ENCODE measurements around the gene PRUNE2. TPM values are rescaled to one million over a fixed set of nuclear protein-coding genes. Genes with fewer than 3 reads are reported as not detected.

PRUNE2 gene
- total RNA-seq, 1 donor from 2014 or later, result 7.8 TPM

- Histone ChIP-seq H3K9ac (ENCODE audit: low read depth in 1 of 3, low read length in 3 of 3) (no peak overlapping the region), H3K9me3 (ENCODE audit: control insufficient read depth in 3 of 3, low read length in 3 of 3) (no peaks in the 10 kb centered on the region), H3K4me3 (ENCODE audit: low read length in 3 of 3) (no peak overlapping the region), H3K27ac (ENCODE audit: low read depth, low read length) (no peak overlapping the region), H3K36me3 (ENCODE audit: control insufficient read depth in 3 of 3, insufficient read depth in 3 of 3, low read length in 3 of 3) (no peaks in the 10 kb centered on the region), H3K27me3 (ENCODE audit: control insufficient read depth in 3 of 3, insufficient read depth in 3 of 3, low read length in 3 of 3) (peaks cover 0 to 3% (median 0%) of the 10 kb centered on the region in 3 donors), H3K4me1 (ENCODE audit: control insufficient read depth in 3 of 3, insufficient read depth in 3 of 3, low read length in 3 of 3) (no peaks in the 10 kb centered on the region)
Observed at GRCh38 chr9:76808636-76809035, 97.3 kb downstream of the PRUNE2 start.

- Histone ChIP-seq H3K27me3 (ENCODE audit: control insufficient read depth in 3 of 3, insufficient read depth in 3 of 3, low read length in 3 of 3) (peaks cover 0 to 5% (median 0%) of the 10 kb centered on the region in 3 donors), H3K9me3 (ENCODE audit: control insufficient read depth in 3 of 3, low read length in 3 of 3) (no peaks in the 10 kb centered on the region), H3K4me3 (ENCODE audit: low read length in 3 of 3) (no peak overlapping the region), H3K27ac (ENCODE audit: low read depth, low read length) (no peak overlapping the region), H3K9ac (ENCODE audit: low read depth in 1 of 3, low read length in 3 of 3) (no peak overlapping the region), H3K4me1 (ENCODE audit: control insufficient read depth in 3 of 3, insufficient read depth in 3 of 3, low read length in 3 of 3) (no peaks in the 10 kb centered on the region), H3K36me3 (ENCODE audit: control insufficient read depth in 3 of 3, insufficient read depth in 3 of 3, low read length in 3 of 3) (no peaks in the 10 kb centered on the region)
Observed at GRCh38 chr9:76803762-76804161, 102.2 kb downstream of the PRUNE2 start.

GRCh38 chr9:76803083-76803482 lies 102.8 kb downstream of the PRUNE2 start:
- Histone ChIP-seq H3K36me3 (ENCODE audit: control insufficient read depth in 3 of 3, insufficient read depth in 3 of 3, low read length in 3 of 3) (no peaks in the 10 kb centered on the region), H3K9ac (ENCODE audit: low read depth in 1 of 3, low read length in 3 of 3) (no peak overlapping the region), H3K4me3 (ENCODE audit: low read length in 3 of 3) (no peak overlapping the region), H3K4me1 (ENCODE audit: control insufficient read depth in 3 of 3, insufficient read depth in 3 of 3, low read length in 3 of 3) (no peaks in the 10 kb centered on the region), H3K9me3 (ENCODE audit: control insufficient read depth in 3 of 3, low read length in 3 of 3) (no peaks in the 10 kb centered on the region), H3K27me3 (ENCODE audit: control insufficient read depth in 3 of 3, insufficient read depth in 3 of 3, low read length in 3 of 3) (peaks cover 0 to 5% (median 0%) of the 10 kb centered on the region in 3 donors), H3K27ac (ENCODE audit: low read depth, low read length) (no peak overlapping the region)

- no peak overlapping the region for H3K4me3 ChIP-seq (ENCODE audit: low read length in 3 of 3)
- H3K27me3 ChIP-seq (ENCODE audit: control insufficient read depth in 3 of 3, insufficient read depth in 3 of 3, low read length in 3 of 3), result peaks cover 0 to 7% (median 0%) of the 10 kb centered on the region in 3 donors
- no peak overlapping the region for H3K27ac ChIP-seq (ENCODE audit: low read depth, low read length)
- H3K9me3 ChIP-seq (ENCODE audit: control insufficient read depth in 3 of 3, low read length in 3 of 3), result no peaks in the 10 kb centered on the region
- no peaks in the 10 kb centered on the region for H3K4me1 ChIP-seq (ENCODE audit: control insufficient read depth in 3 of 3, insufficient read depth in 3 of 3, low read length in 3 of 3)
- no peak overlapping the region for H3K9ac ChIP-seq (ENCODE audit: low read depth in 1 of 3, low read length in 3 of 3)
- H3K36me3 ChIP-seq (ENCODE audit: control insufficient read depth in 3 of 3, insufficient read depth in 3 of 3, low read length in 3 of 3), result no peaks in the 10 kb centered on the region
Observed at GRCh38 chr9:76800901-76801300, 105.0 kb downstream of the PRUNE2 start.

- Histone ChIP-seq H3K4me3 (ENCODE audit: low read length in 3 of 3) (no peak overlapping the region), H3K27ac (ENCODE audit: low read depth, low read length) (no peak overlapping the region), H3K9ac (ENCODE audit: low read depth in 1 of 3, low read length in 3 of 3) (no peak overlapping the region), H3K9me3 (ENCODE audit: control insufficient read depth in 3 of 3, low read length in 3 of 3) (no peaks in the 10 kb centered on the region), H3K4me1 (ENCODE audit: control insufficient read depth in 3 of 3, insufficient read depth in 3 of 3, low read length in 3 of 3) (no peaks in the 10 kb centered on the region), H3K36me3 (ENCODE audit: control insufficient read depth in 3 of 3, insufficient read depth in 3 of 3, low read length in 3 of 3) (no peaks in the 10 kb centered on the region), H3K27me3 (ENCODE audit: control insufficient read depth in 3 of 3, insufficient read depth in 3 of 3, low read length in 3 of 3) (peaks cover 0 to 7% (median 0%) of the 10 kb centered on the region in 3 donors)
Observed at GRCh38 chr9:76799473-76799872, 106.4 kb downstream of the PRUNE2 start.

- Histone ChIP-seq H3K27me3 (ENCODE audit: control insufficient read depth in 3 of 3, insufficient read depth in 3 of 3, low read length in 3 of 3) (peaks cover 0 to 3% (median 0%) of the 10 kb centered on the region in 3 donors), H3K4me1 (ENCODE audit: control insufficient read depth in 3 of 3, insufficient read depth in 3 of 3, low read length in 3 of 3) (no peaks in the 10 kb centered on the region), H3K9me3 (ENCODE audit: control insufficient read depth in 3 of 3, low read length in 3 of 3) (no peaks in the 10 kb centered on the region), H3K36me3 (ENCODE audit: control insufficient read depth in 3 of 3, insufficient read depth in 3 of 3, low read length in 3 of 3) (no peaks in the 10 kb centered on the region), H3K27ac (ENCODE audit: low read depth, low read length) (no peak overlapping the region), H3K9ac (ENCODE audit: low read depth in 1 of 3, low read length in 3 of 3) (no peak overlapping the region), H3K4me3 (ENCODE audit: low read length in 3 of 3) (no peak overlapping the region)
Observed at GRCh38 chr9:76798527-76798926, 107.4 kb downstream of the PRUNE2 start.

GRCh38 chr9:76796296-76796695 lies 109.6 kb downstream of the PRUNE2 start:
- Histone ChIP-seq H3K27ac (ENCODE audit: low read depth, low read length) (no peak overlapping the region), H3K9me3 (ENCODE audit: control insufficient read depth in 3 of 3, low read length in 3 of 3) (no peaks in the 10 kb centered on the region), H3K4me3 (ENCODE audit: low read length in 3 of 3) (no peak overlapping the region), H3K27me3 (ENCODE audit: control insufficient read depth in 3 of 3, insufficient read depth in 3 of 3, low read length in 3 of 3) (peaks cover 0 to 2% (median 0%) of the 10 kb centered on the region in 3 donors), H3K4me1 (ENCODE audit: control insufficient read depth in 3 of 3, insufficient read depth in 3 of 3, low read length in 3 of 3) (no peaks in the 10 kb centered on the region), H3K9ac (ENCODE audit: low read depth in 1 of 3, low read length in 3 of 3) (no peak overlapping the region), H3K36me3 (ENCODE audit: control insufficient read depth in 3 of 3, insufficient read depth in 3 of 3, low read length in 3 of 3) (no peaks in the 10 kb centered on the region)

- H3K4me3 ChIP-seq (ENCODE audit: low read length in 3 of 3), result no peak overlapping the region
- no peak overlapping the region for H3K9ac ChIP-seq (ENCODE audit: low read depth in 1 of 3, low read length in 3 of 3)
- H3K27me3 ChIP-seq (ENCODE audit: control insufficient read depth in 3 of 3, insufficient read depth in 3 of 3, low read length in 3 of 3), result peaks cover 0 to 2% (median 0%) of the 10 kb centered on the region in 3 donors
- no peaks in the 10 kb centered on the region for H3K9me3 ChIP-seq (ENCODE audit: control insufficient read depth in 3 of 3, low read length in 3 of 3)
- H3K27ac ChIP-seq (ENCODE audit: low read depth, low read length), result no peak overlapping the region
- H3K4me1 ChIP-seq (ENCODE audit: control insufficient read depth in 3 of 3, insufficient read depth in 3 of 3, low read length in 3 of 3), result no peaks in the 10 kb centered on the region
- no peaks in the 10 kb centered on the region for H3K36me3 ChIP-seq (ENCODE audit: control insufficient read depth in 3 of 3, insufficient read depth in 3 of 3, low read length in 3 of 3)
Observed at GRCh38 chr9:76793784-76794431, 112.0 kb downstream of the PRUNE2 start.

- H3K4me3 ChIP-seq (ENCODE audit: low read length in 3 of 3), result no peak overlapping the region
- H3K9ac ChIP-seq (ENCODE audit: low read depth in 1 of 3, low read length in 3 of 3), result no peak overlapping the region
- no peaks in the 10 kb centered on the region for H3K4me1 ChIP-seq (ENCODE audit: control insufficient read depth in 3 of 3, insufficient read depth in 3 of 3, low read length in 3 of 3)
- H3K9me3 ChIP-seq (ENCODE audit: control insufficient read depth in 3 of 3, low read length in 3 of 3), result no peaks in the 10 kb centered on the region
- H3K27ac ChIP-seq (ENCODE audit: low read depth, low read length), result no peak overlapping the region
- no peaks in the 10 kb centered on the region for H3K36me3 ChIP-seq (ENCODE audit: control insufficient read depth in 3 of 3, insufficient read depth in 3 of 3, low read length in 3 of 3)
- no peaks in the 10 kb centered on the region for H3K27me3 ChIP-seq (ENCODE audit: control insufficient read depth in 3 of 3, insufficient read depth in 3 of 3, low read length in 3 of 3)
Observed at GRCh38 chr9:76789840-76790239, 116.1 kb downstream of the PRUNE2 start.

GRCh38 chr9:76787677-76788076 lies 118.2 kb downstream of the PRUNE2 start:
- Histone ChIP-seq H3K9ac (ENCODE audit: low read depth in 1 of 3, low read length in 3 of 3) (no peak overlapping the region), H3K27me3 (ENCODE audit: control insufficient read depth in 3 of 3, insufficient read depth in 3 of 3, low read length in 3 of 3) (no peaks in the 10 kb centered on the region), H3K4me3 (ENCODE audit: low read length in 3 of 3) (no peak overlapping the region), H3K36me3 (ENCODE audit: control insufficient read depth in 3 of 3, insufficient read depth in 3 of 3, low read length in 3 of 3) (no peaks in the 10 kb centered on the region), H3K9me3 (ENCODE audit: control insufficient read depth in 3 of 3, low read length in 3 of 3) (no peaks in the 10 kb centered on the region), H3K4me1 (ENCODE audit: control insufficient read depth in 3 of 3, insufficient read depth in 3 of 3, low read length in 3 of 3) (no peaks in the 10 kb centered on the region), H3K27ac (ENCODE audit: low read depth, low read length) (no peak overlapping the region)

All from skeletal muscle tissue (tissue), 4 donors.